ENCODE data around the gene GJA9. TPM values are rescaled to one million over a fixed set of nuclear protein-coding genes. Genes with fewer than 3 reads are reported as not detected.

GJA9 gene
- total RNA-seq, 1 experiment from 2014 or later = not detected

GRCh38 chr1:38898653-38899230, 17.4 kb upstream of the GJA9 start:
- Histone ChIP-seq H3K36me3 (ENCODE audit: low read depth, low read length) (no peaks in the 10 kb centered on the region), H3K4me1 (ENCODE audit: insufficient read depth, low read length) (peaks cover 13% of the 10 kb centered on the region; the same call in 1 of the 2 replicates), H3K4me2 (ENCODE audit: low read length) (no peak overlapping the region; the same call in 1 of the 2 replicates), H3K9me3 (ENCODE audit: low read length) (no peaks in the 10 kb centered on the region), H3K79me2 (ENCODE audit: low read length) (no peaks in the 10 kb centered on the region), H3K9me2 (replicated peaks; ENCODE audit: low read length) (no peaks in the 10 kb centered on the region), H4K20me1 (ENCODE audit: low read length) (no peaks in the 10 kb centered on the region), H3F3A (ENCODE audit: low read length, unreplicated experiment) (no peaks in the 10 kb centered on the region), H3K4me3 (ENCODE audit: low read length) (no peak overlapping the region), H3K27me3 (ENCODE audit: low read length) (no peaks in the 10 kb centered on the region), H3K27ac (ENCODE audit: low read length) (no peak overlapping the region), H2AFZ (ENCODE audit: low read length) (no peak overlapping the region), H3K9ac (ENCODE audit: low read length) (no peak overlapping the region)
- intact Hi-C loops (cut with micrococcal nuclease) = no loop called here
- POLR2A ChIA-PET (ENCODE audit: unreplicated experiment) = interaction anchor here (0.5 kb wide), 1 partner anchor 19 kb away, joined by 3 read pairs; no protein-coding TSS in a partner anchor
- TF ChIP-seq EZH2phosphoT487 (IDR thresholded peaks at IDR 0.05; ENCODE audit: borderline replicate concordance, low read length) = no peak
- no peak for TF ChIP-seq CTCF (conservative IDR thresholded peaks at IDR 0.05; ENCODE audit: low read depth, low read length)
- no peak for TF ChIP-seq EZH2 (IDR thresholded peaks at IDR 0.05; ENCODE audit: low read length, unreplicated experiment)
- BruUV-seq (replicated peaks) = no TSS peak
- ATAC-seq (peak; percentile 99), DNase-seq (peak; percentile 76)
- CTCF ChIA-PET = no interaction called here

GRCh38 chr1:38896169-38896568, 14.8 kb upstream of the GJA9 start:
- no peak overlapping the region for H3K9ac ChIP-seq (ENCODE audit: low read length)
- H3K9me3 ChIP-seq (ENCODE audit: low read length) = no peaks in the 10 kb centered on the region
- ChIA-PET POLR2A (ENCODE audit: unreplicated experiment) (no interaction called here), CTCF (no interaction called here)
- H3K27me3 ChIP-seq (ENCODE audit: low read length) = no peaks in the 10 kb centered on the region
- H3K36me3 ChIP-seq (ENCODE audit: low read depth, low read length) = no peaks in the 10 kb centered on the region
- peaks cover 13% of the 10 kb centered on the region; the same call in 1 of the 2 replicates for H3K4me1 ChIP-seq (ENCODE audit: insufficient read depth, low read length)
- TF ChIP-seq EZH2 (IDR thresholded peaks at IDR 0.05; ENCODE audit: low read length, unreplicated experiment) = no peak
- TF ChIP-seq CTCF (conservative IDR thresholded peaks at IDR 0.05; ENCODE audit: low read depth, low read length) = no peak
- no peak for TF ChIP-seq EZH2phosphoT487 (IDR thresholded peaks at IDR 0.05; ENCODE audit: borderline replicate concordance, low read length)
- H4K20me1 ChIP-seq (ENCODE audit: low read length) = no peaks in the 10 kb centered on the region
- intact Hi-C loops (cut with micrococcal nuclease) = no loop called here
- BruUV-seq (replicated peaks) = no TSS peak
- no peaks in the 10 kb centered on the region for H3K79me2 ChIP-seq (ENCODE audit: low read length)
- H3K4me3 ChIP-seq (ENCODE audit: low read length) = no peak overlapping the region
- no peak for ATAC-seq
- no peak overlapping the region for H2AFZ ChIP-seq (ENCODE audit: low read length)
- H3K9me2 ChIP-seq (replicated peaks; ENCODE audit: low read length) = no peaks in the 10 kb centered on the region
- no peak overlapping the region for H3K27ac ChIP-seq (ENCODE audit: low read length)
- no peak for DNase-seq
- H3F3A ChIP-seq (ENCODE audit: low read length, unreplicated experiment) = no peaks in the 10 kb centered on the region
- no peak overlapping the region for H3K4me2 ChIP-seq (ENCODE audit: low read length)

DNA sequence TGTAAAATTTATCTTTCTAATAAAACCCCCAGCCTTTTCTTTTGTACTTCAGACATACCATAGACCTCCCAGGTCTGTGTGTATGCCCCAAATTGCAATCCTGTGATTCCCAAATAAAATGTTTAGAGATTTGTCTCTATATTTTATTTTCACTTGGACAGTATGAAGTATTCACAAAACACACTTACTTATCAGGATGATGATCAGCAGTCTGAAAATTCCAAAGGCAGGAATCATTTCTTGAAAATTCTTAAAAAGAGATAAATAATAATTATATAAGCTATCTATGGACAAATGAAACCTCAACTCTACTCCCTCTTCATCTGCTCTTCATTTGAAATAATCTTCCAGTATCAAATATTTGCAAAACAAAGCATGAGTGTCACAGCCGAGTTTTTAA, 11.6 kb upstream of the GJA9 start:
- ChIA-PET CTCF (no interaction called here), POLR2A (ENCODE audit: unreplicated experiment) (no interaction called here)
- no TSS peak for BruUV-seq (replicated peaks)
- H3K9me2 ChIP-seq (replicated peaks; ENCODE audit: low read length) = no peaks in the 10 kb centered on the region
- TF ChIP-seq EZH2 (IDR thresholded peaks at IDR 0.05; ENCODE audit: low read length, unreplicated experiment) = no peak
- no peak for TF ChIP-seq EZH2phosphoT487 (IDR thresholded peaks at IDR 0.05; ENCODE audit: borderline replicate concordance, low read length)
- TF ChIP-seq CTCF (conservative IDR thresholded peaks at IDR 0.05; ENCODE audit: low read depth, low read length) = no peak
- H3K4me3 ChIP-seq (ENCODE audit: low read length) = no peak overlapping the region
- no peaks in the 10 kb centered on the region for H3K4me1 ChIP-seq (ENCODE audit: insufficient read depth, low read length)
- H3F3A ChIP-seq (ENCODE audit: low read length, unreplicated experiment) = no peaks in the 10 kb centered on the region
- DNase-seq (no peak), ATAC-seq (no peak)
- no peak overlapping the region for H2AFZ ChIP-seq (ENCODE audit: low read length)
- no peaks in the 10 kb centered on the region for H3K27me3 ChIP-seq (ENCODE audit: low read length)
- no peaks in the 10 kb centered on the region for H3K79me2 ChIP-seq (ENCODE audit: low read length)
- H3K9ac ChIP-seq (ENCODE audit: low read length) = no peak overlapping the region
- no peak overlapping the region for H3K27ac ChIP-seq (ENCODE audit: low read length)
- H4K20me1 ChIP-seq (ENCODE audit: low read length) = no peaks in the 10 kb centered on the region
- intact Hi-C loops (cut with micrococcal nuclease) = no loop called here
- H3K36me3 ChIP-seq (ENCODE audit: low read depth, low read length) = no peaks in the 10 kb centered on the region
- no peaks in the 10 kb centered on the region for H3K9me3 ChIP-seq (ENCODE audit: low read length)
- H3K4me2 ChIP-seq (ENCODE audit: low read length) = no peak overlapping the region
